HG02852 (cell line): Measurements from ENCODE around the gene NRIP1.
"Not testable (repeated sequence)": the region's sequence is repeated elsewhere in the genome, so short reads cannot be mapped to it uniquely, and the experiment has no call there.

Source experiments
- ATAC-seq: cut with Tn5 transposase; IDR thresholded peaks from one replicate; pipeline ENCODE4 v1.9.1; 2021; ENCODE audit warnings: mild to moderate bottlenecking, moderate library complexity; ENCODE audit not compliant: unreplicated experiment

NRIP1 gene

DNA sequence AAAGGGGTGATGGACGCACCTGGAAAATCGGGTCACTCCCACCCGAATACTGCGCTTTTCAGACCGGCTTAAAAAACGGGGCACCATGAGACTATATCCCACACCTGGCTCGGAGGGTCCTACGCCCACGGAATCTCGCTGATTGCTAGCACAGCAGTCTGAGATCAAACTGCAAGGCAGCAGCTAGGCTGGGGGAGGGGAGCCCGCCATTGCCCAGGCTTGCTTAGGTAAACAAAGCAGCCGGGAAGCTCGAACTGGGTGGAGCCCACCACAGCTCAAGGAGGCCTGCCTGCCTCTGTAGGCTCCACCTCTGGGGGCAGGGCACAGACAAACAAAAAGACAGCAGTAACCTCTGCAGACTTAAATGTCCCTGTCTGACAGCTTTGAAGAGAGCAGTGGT, 137.5 kb downstream of the NRIP1 start:
- ATAC-seq: not testable (repeated sequence)

DNA sequence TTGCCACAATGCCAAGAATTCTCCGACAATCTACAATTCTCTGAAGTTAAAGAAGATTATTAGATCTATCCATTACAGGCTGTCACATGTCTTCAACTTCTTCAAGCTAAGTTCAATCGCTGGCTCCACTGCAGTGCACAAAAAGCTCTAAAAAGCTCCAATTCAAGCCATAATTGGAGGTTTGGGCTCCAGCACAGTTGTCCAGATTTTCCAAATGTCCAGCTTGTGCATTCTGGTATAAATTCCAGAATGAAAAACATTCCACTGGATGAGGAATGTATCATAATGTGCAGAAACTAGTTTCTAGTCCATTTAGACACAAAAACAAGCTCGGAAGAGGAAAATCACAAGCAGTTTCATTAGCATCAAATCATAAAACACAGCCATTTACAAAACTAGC, 138.6 kb downstream of the NRIP1 start:
- no peak for ATAC-seq

GRCh38 chr21:14923468-14923867, 141.3 kb downstream of the NRIP1 start:
- ATAC-seq: no peak

GRCh38 chr21:14922980-14923379, 141.8 kb downstream of the NRIP1 start:
- ATAC-seq: no peak

DNA sequence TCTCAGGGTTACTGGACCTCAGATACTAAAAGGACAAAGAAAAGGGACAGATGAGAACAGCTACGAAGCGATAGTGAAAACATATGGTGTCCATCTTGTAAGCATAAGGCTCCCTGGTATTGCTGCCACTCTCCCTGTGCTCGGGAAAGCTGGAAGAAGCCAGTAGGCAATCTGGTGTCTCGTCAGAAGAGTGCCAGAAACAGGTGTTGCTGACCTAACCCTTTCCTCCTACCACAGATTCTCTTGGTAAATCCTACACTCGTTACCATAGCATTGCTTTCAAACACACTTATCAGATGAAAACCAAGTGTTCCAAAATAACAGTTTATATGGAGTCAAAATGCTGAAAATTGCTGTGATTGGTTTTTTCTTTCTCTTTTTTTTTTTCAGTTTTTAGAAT, 146.3 kb downstream of the NRIP1 start:
- no peak for ATAC-seq

GRCh38 chr21:14917762-14918161, 147.0 kb downstream of the NRIP1 start:
- ATAC-seq: no peak

DNA sequence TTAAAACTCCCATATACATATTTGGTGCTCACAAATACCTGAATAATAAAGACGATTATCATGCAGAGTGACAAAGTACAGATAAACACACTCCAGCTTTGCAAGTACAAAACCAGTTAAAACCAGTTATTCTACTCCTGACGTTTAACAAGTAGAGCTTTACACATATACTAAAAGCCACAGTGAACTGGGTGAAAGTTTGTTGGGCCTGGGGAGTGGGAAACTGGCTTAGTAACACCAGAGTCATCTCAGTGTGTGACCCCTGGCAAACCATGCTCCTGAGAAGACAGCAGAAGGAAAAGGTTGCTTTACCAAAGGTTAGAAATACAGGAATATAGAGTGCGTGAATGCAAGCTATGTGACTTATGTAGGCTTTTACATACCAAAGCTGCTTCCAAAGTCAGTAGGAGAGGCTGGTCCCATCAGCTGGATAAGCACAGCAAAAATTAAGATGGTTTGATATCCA, 148.1 kb downstream of the NRIP1 start:
- ATAC-seq: no peak

GRCh38 chr21:14913638-14914037, 151.2 kb downstream of the NRIP1 start:
- no peak for ATAC-seq

GRCh38 chr21:14911351-14911750, 153.4 kb downstream of the NRIP1 start:
- ATAC-seq: no peak
